Upper lobe of left lung (tissue), 4 donors: ENCODE measurements around the gene CHSY3.

Experiments
- EP300 ChIP-seq, 4 donors: sonication (generic); formaldehyde crosslinking; IDR thresholded peaks; one replicate each; pipeline ENCODE4 v1.5.1; 2017; ENCODE audit warnings: antibody characterized with exemption in 4 of 4, control low read depth in 2 of 4
- POLR2A ChIP-seq, 4 donors: fragments of 450-650 bp; IDR thresholded peaks; one replicate each; pipeline ENCODE4 v1.5.1; 2016 to 2017; ENCODE audit warnings: antibody characterized with exemption in 4 of 4, mild to moderate bottlenecking in 2 of 4
- POLR2AphosphoS5 ChIP-seq, 2 donors: sonication (generic); formaldehyde crosslinking; IDR thresholded peaks; one replicate each; pipeline ENCODE4 v1.5.1; 2017; ENCODE audit warnings: antibody characterized with exemption in 2 of 2
- TF ChIP-seq, protein P1 (sequence below), 6 experiments: fragments of 450-650 bp in 4 of 6; fragments of 200-600 bp in 2 of 6; sonication (generic) in 2 of 6; IDR thresholded peaks; one replicate each; pipeline ENCODE4 v1.5.1; 2016 to 2019; ENCODE audit warnings: antibody characterized with exemption in 6 of 6

DNA sequence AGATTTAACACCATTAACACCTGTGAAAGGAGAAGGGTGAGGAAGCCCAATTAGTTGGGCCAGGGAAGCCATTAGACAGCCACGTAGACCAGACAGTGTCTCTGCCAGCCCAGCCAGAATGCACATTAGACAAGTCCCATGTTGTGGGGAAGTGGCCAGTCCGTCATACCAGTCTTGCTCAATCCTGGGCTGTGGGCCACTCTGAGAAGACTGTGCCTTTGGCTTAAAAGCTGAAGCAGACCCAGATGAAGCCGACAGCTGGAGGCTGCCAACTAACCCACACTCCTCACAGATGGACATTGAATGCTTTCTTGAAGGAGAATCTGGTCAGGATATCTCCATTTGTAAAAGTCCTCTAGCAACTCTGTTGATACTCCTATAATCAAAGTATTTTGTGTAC is 128.5 kb downstream of the CHSY3 start:
- TF ChIP-seq POLR2A (IDR thresholded peaks at IDR 0.05) = no peak
- TF ChIP-seq, protein P1, sequence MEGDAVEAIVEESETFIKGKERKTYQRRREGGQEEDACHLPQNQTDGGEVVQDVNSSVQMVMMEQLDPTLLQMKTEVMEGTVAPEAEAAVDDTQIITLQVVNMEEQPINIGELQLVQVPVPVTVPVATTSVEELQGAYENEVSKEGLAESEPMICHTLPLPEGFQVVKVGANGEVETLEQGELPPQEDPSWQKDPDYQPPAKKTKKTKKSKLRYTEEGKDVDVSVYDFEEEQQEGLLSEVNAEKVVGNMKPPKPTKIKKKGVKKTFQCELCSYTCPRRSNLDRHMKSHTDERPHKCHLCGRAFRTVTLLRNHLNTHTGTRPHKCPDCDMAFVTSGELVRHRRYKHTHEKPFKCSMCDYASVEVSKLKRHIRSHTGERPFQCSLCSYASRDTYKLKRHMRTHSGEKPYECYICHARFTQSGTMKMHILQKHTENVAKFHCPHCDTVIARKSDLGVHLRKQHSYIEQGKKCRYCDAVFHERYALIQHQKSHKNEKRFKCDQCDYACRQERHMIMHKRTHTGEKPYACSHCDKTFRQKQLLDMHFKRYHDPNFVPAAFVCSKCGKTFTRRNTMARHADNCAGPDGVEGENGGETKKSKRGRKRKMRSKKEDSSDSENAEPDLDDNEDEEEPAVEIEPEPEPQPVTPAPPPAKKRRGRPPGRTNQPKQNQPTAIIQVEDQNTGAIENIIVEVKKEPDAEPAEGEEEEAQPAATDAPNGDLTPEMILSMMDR (IDR thresholded peaks at IDR 0.05) = no peak
- no peak for TF ChIP-seq EP300 (IDR thresholded peaks at IDR 0.05)
- TF ChIP-seq POLR2AphosphoS5 (IDR thresholded peaks at IDR 0.05) = no peak
